Fibroblast of mammary gland (primary cell): Measurements from ENCODE around the gene SLC1A3.

Experiments used
- DNase-seq: peaks from one replicate; pipeline ENCODE4 v3.0.0-alpha.2; 2010; ENCODE audit warnings: low read depth
- H3K4me3 ChIP-seq: 2 replicates; pipeline ENCODE4 v1.5.1; 2011; ENCODE audit warnings: low read depth, mild to moderate bottlenecking, low read length, moderate library complexity; ENCODE audit not compliant: control insufficient read depth
- CTCF ChIP-seq: conservative IDR thresholded peaks from 2 replicates; pipeline ENCODE4 v1.5.1; 2011; ENCODE audit warnings: low read depth, low read length, inconsistent platforms; ENCODE audit not compliant: control insufficient read depth, insufficient read depth

SLC1A3 gene

GRCh38 chr5:36659411-36659810, 53.0 kb downstream of the SLC1A3 start:
- no peak for DNase-seq
- TF ChIP-seq CTCF, result no peak
- no peak overlapping the region for H3K4me3 ChIP-seq

- no peak overlapping the region for H3K4me3 ChIP-seq
- DNase-seq, result no peak
- no peak for TF ChIP-seq CTCF
These were observed 54.1 kb downstream of the SLC1A3 start for GRCh38 chr5:36660397-36661049.

- no peak for DNase-seq
- no peak for TF ChIP-seq CTCF
- H3K4me3 ChIP-seq, result no peak overlapping the region
These were observed 55.2 kb downstream of the SLC1A3 start for GRCh38 chr5:36661456-36662220.

- no peak for DNase-seq
These were observed 56.0 kb downstream of the SLC1A3 start for GRCh38 chr5:36662291-36662851.

GRCh38 chr5:36664766-36665165, 58.4 kb downstream of the SLC1A3 start:
- no peak for TF ChIP-seq CTCF
- no peak overlapping the region for H3K4me3 ChIP-seq
- no peak for DNase-seq

More at GRCh38 chr5:36662291-36662851, 56.0 kb downstream of the SLC1A3 start:
- no peak overlapping the region for H3K4me3 ChIP-seq
- no peak for TF ChIP-seq CTCF

- no peak for TF ChIP-seq CTCF
- no peak overlapping the region for H3K4me3 ChIP-seq
- DNase-seq, result no peak
These were observed 59.2 kb downstream of the SLC1A3 start for GRCh38 chr5:36665628-36666027.
